ENCODE data around the gene HCRTR1.

The HCRTR1 gene

GRCh38 chr1:31650161-31651088 is 32.9 kb downstream of the HCRTR1 start:
- DNase-seq (ENCODE audit: low read depth), result no peak

GRCh38 chr1:31651089-31651420 is 33.6 kb downstream of the HCRTR1 start:
- DNase-seq (ENCODE audit: low read depth), result no peak

GRCh38 chr1:31651766-31652165 is 34.3 kb downstream of the HCRTR1 start:
- no peak for DNase-seq (ENCODE audit: low read depth)

GRCh38 chr1:31652891-31653499 is 35.5 kb downstream of the HCRTR1 start:
- no peak for DNase-seq (ENCODE audit: low read depth)

GRCh38 chr1:31653717-31654473 is 36.4 kb downstream of the HCRTR1 start:
- no peak for DNase-seq (ENCODE audit: low read depth)

GRCh38 chr1:31654474-31654776 is 36.9 kb downstream of the HCRTR1 start:
- no peak for DNase-seq (ENCODE audit: low read depth)

GRCh38 chr1:31655104-31655503 is 37.6 kb downstream of the HCRTR1 start:
- no peak for DNase-seq (ENCODE audit: low read depth)

- no peak for DNase-seq (ENCODE audit: low read depth)
Observed at GRCh38 chr1:31655756-31656155, 38.3 kb downstream of the HCRTR1 start.

GRCh38 chr1:31657020-31657804 is 39.7 kb downstream of the HCRTR1 start:
- no peak for DNase-seq (ENCODE audit: low read depth)

GRCh38 chr1:31657972-31658510 is 40.6 kb downstream of the HCRTR1 start:
- no peak for DNase-seq (ENCODE audit: low read depth)

- no peak for DNase-seq (ENCODE audit: low read depth)
Observed at GRCh38 chr1:31658721-31659120, 41.2 kb downstream of the HCRTR1 start.

GRCh38 chr1:31659889-31660288 is 42.4 kb downstream of the HCRTR1 start:
- DNase-seq (ENCODE audit: low read depth), result no peak

- no peak for DNase-seq (ENCODE audit: low read depth)
Observed at GRCh38 chr1:31660871-31661455, 43.5 kb downstream of the HCRTR1 start.

- no peak for DNase-seq (ENCODE audit: low read depth)
Observed at GRCh38 chr1:31661856-31662255, 44.4 kb downstream of the HCRTR1 start.

GRCh38 chr1:31662463-31662862 is 45.0 kb downstream of the HCRTR1 start:
- DNase-seq (ENCODE audit: low read depth), result no peak

- DNase-seq (ENCODE audit: low read depth), result peak; percentile 45
Observed at GRCh38 chr1:31663622-31664452, 46.3 kb downstream of the HCRTR1 start.

- DNase-seq (ENCODE audit: low read depth), result no peak
Observed at GRCh38 chr1:31664528-31664927, 47.0 kb downstream of the HCRTR1 start.

GRCh38 chr1:31665234-31665878 is 47.9 kb downstream of the HCRTR1 start:
- no peak for DNase-seq (ENCODE audit: low read depth)

GRCh38 chr1:31666263-31666963 is 48.9 kb downstream of the HCRTR1 start:
- no peak for DNase-seq (ENCODE audit: low read depth)

Measured in activated gamma-delta T cell treated with anti-CD3 and anti-CD28 coated beads, Interleukin-2, amount 50 U/mL, for 16 hours (primary cell).